ENCODE results near the gene DYNC1H1. TPM values are rescaled to one million over a fixed set of nuclear protein-coding genes. Genes with fewer than 3 reads are reported as not detected.

DYNC1H1 gene
- total RNA-seq, 1 experiment from 2014 or later, result 606 TPM

GRCh38 chr14:102050625-102051024 is 86.3 kb downstream of the DYNC1H1 start:
- Histone ChIP-seq H3K27ac (ENCODE audit: low read length) (no peak overlapping the region), H3K27me3 (ENCODE audit: low read length) (no peaks in the 10 kb centered on the region), H3K9me2 (replicated peaks; ENCODE audit: low read length) (no peaks in the 10 kb centered on the region), H2AFZ (ENCODE audit: low read length) (no peak overlapping the region), H3K9me3 (ENCODE audit: low read length) (no peaks in the 10 kb centered on the region), H3F3A (ENCODE audit: low read length, unreplicated experiment) (peaks cover 9% of the 10 kb centered on the region), H3K4me1 (ENCODE audit: insufficient read depth, low read length) (no peaks in the 10 kb centered on the region), H3K36me3 (ENCODE audit: low read depth, low read length) (peaks cover 66% of the 10 kb centered on the region), H3K79me2 (ENCODE audit: low read length) (no peaks in the 10 kb centered on the region), H3K4me3 (ENCODE audit: low read length) (no peak overlapping the region), H4K20me1 (ENCODE audit: low read length) (no peaks in the 10 kb centered on the region), H3K4me2 (ENCODE audit: low read length) (no peak overlapping the region), H3K9ac (ENCODE audit: low read length) (no peak overlapping the region)
- intact Hi-C loops (cut with micrococcal nuclease), result no loop called here
- ChIA-PET POLR2A (ENCODE audit: unreplicated experiment) (no interaction called here), CTCF (no interaction called here)
- TF ChIP-seq CTCF (conservative IDR thresholded peaks at IDR 0.05; ENCODE audit: low read depth, low read length) (no peak), EZH2phosphoT487 (IDR thresholded peaks at IDR 0.05; ENCODE audit: borderline replicate concordance, low read length) (no peak), EZH2 (IDR thresholded peaks at IDR 0.05; ENCODE audit: low read length, unreplicated experiment) (no peak)
- no peak for DNase-seq
- no TSS peak for BruUV-seq (replicated peaks)
- no peak for ATAC-seq

- Histone ChIP-seq H3K9ac (ENCODE audit: low read length) (no peak overlapping the region), H3K4me1 (ENCODE audit: insufficient read depth, low read length) (no peaks in the 10 kb centered on the region), H2AFZ (ENCODE audit: low read length) (no peak overlapping the region), H3K4me3 (ENCODE audit: low read length) (no peak overlapping the region), H3K9me2 (replicated peaks; ENCODE audit: low read length) (no peaks in the 10 kb centered on the region), H3K4me2 (ENCODE audit: low read length) (no peak overlapping the region), H3K9me3 (ENCODE audit: low read length) (no peaks in the 10 kb centered on the region), H3K27ac (ENCODE audit: low read length) (no peak overlapping the region), H4K20me1 (ENCODE audit: low read length) (no peaks in the 10 kb centered on the region), H3K36me3 (ENCODE audit: low read depth, low read length) (peaks cover 58% of the 10 kb centered on the region), H3K27me3 (ENCODE audit: low read length) (no peaks in the 10 kb centered on the region), H3F3A (ENCODE audit: low read length, unreplicated experiment) (peaks cover 10% of the 10 kb centered on the region), H3K79me2 (ENCODE audit: low read length) (no peaks in the 10 kb centered on the region)
- DNase-seq (no peak), ATAC-seq (no peak)
- TF ChIP-seq CTCF (conservative IDR thresholded peaks at IDR 0.05; ENCODE audit: low read depth, low read length) (no peak), EZH2 (IDR thresholded peaks at IDR 0.05; ENCODE audit: low read length, unreplicated experiment) (no peak), EZH2phosphoT487 (IDR thresholded peaks at IDR 0.05; ENCODE audit: borderline replicate concordance, low read length) (no peak)
- POLR2A ChIA-PET (ENCODE audit: unreplicated experiment), result no interaction called here
- intact Hi-C loops (cut with micrococcal nuclease), result no loop called here
- BruUV-seq (replicated peaks), result no TSS peak
- CTCF ChIA-PET, result no interaction called here
Observed at GRCh38 chr14:102052522-102052921, 88.1 kb downstream of the DYNC1H1 start.

GRCh38 chr14:102055181-102055901 is 91.0 kb downstream of the DYNC1H1 start:
- Histone ChIP-seq H3K9me2 (replicated peaks; ENCODE audit: low read length) (no peaks in the 10 kb centered on the region), H2AFZ (ENCODE audit: low read length) (no peak overlapping the region), H3K27ac (ENCODE audit: low read length) (no peak overlapping the region), H3K79me2 (ENCODE audit: low read length) (no peaks in the 10 kb centered on the region), H3F3A (ENCODE audit: low read length, unreplicated experiment) (peaks cover 14% of the 10 kb centered on the region), H3K27me3 (ENCODE audit: low read length) (no peaks in the 10 kb centered on the region), H3K9me3 (ENCODE audit: low read length) (no peaks in the 10 kb centered on the region), H3K4me1 (ENCODE audit: insufficient read depth, low read length) (no peaks in the 10 kb centered on the region), H3K36me3 (ENCODE audit: low read depth, low read length) (peaks cover 30% of the 10 kb centered on the region), H3K9ac (ENCODE audit: low read length) (no peak overlapping the region), H4K20me1 (ENCODE audit: low read length) (no peaks in the 10 kb centered on the region), H3K4me3 (ENCODE audit: low read length) (no peak overlapping the region), H3K4me2 (ENCODE audit: low read length) (no peak overlapping the region)
- intact Hi-C loops (cut with micrococcal nuclease), result no loop called here
- BruUV-seq (replicated peaks), result no TSS peak
- CTCF ChIA-PET, result no interaction called here
- DNase-seq, result no peak
- ATAC-seq, result no peak
- POLR2A ChIA-PET (ENCODE audit: unreplicated experiment), result no interaction called here
- no peak for TF ChIP-seq CTCF (conservative IDR thresholded peaks at IDR 0.05; ENCODE audit: low read depth, low read length)
- no peak for TF ChIP-seq EZH2phosphoT487 (IDR thresholded peaks at IDR 0.05; ENCODE audit: borderline replicate concordance, low read length)
- TF ChIP-seq EZH2 (IDR thresholded peaks at IDR 0.05; ENCODE audit: low read length, unreplicated experiment), result no peak
